ENCODE data around the gene LMX1B.
"Not testable (repeated sequence)": the region's sequence is repeated elsewhere in the genome, so short reads cannot be mapped to it uniquely, and the experiment has no call there.

LMX1B gene

GRCh38 chr9:126639318-126640000, 25.7 kb downstream of the LMX1B start:
- in situ Hi-C loops (cut with MboI; ENCODE audit: low sequenced_read_pairs), result no loop called here
- no peak for DNase-seq (ENCODE audit: low spot score in 2 of 2)
- H3K27me3 ChIP-seq (ENCODE audit: low read depth), result no peaks in the 10 kb centered on the region
- H3K4me3 ChIP-seq, result no peak overlapping the region
- no peaks in the 10 kb centered on the region for H3K36me3 ChIP-seq (replicated peaks)
- H3K4me1 ChIP-seq, result peaks cover 8% of the 10 kb centered on the region
- no peaks in the 10 kb centered on the region for H3K9me3 ChIP-seq

- Histone ChIP-seq H3K27me3 (ENCODE audit: low read depth) (no peaks in the 10 kb centered on the region), H3K9me3 (no peaks in the 10 kb centered on the region), H3K4me1 (peaks cover 8% of the 10 kb centered on the region), H3K4me3 (no peak overlapping the region), H3K36me3 (replicated peaks) (no peaks in the 10 kb centered on the region)
- in situ Hi-C loops (cut with MboI; ENCODE audit: low sequenced_read_pairs), result no loop called here
- no peak for DNase-seq (ENCODE audit: low spot score in 2 of 2)
Observed at GRCh38 chr9:126641118-126641851, 27.6 kb downstream of the LMX1B start.

GRCh38 chr9:126642010-126642744, 28.4 kb downstream of the LMX1B start:
- Histone ChIP-seq H3K9me3 (no peaks in the 10 kb centered on the region), H3K36me3 (replicated peaks) (no peaks in the 10 kb centered on the region), H3K4me1 (peaks cover 8% of the 10 kb centered on the region), H3K27me3 (ENCODE audit: low read depth) (no peaks in the 10 kb centered on the region), H3K4me3 (no peak overlapping the region)
- in situ Hi-C loops (cut with MboI; ENCODE audit: low sequenced_read_pairs), result no loop called here
- DNase-seq (ENCODE audit: low spot score in 2 of 2), result no peak

- in situ Hi-C loops (cut with MboI; ENCODE audit: low sequenced_read_pairs), result no loop called here
- Histone ChIP-seq H3K9me3 (no peaks in the 10 kb centered on the region), H3K4me3 (no peak overlapping the region), H3K4me1 (peaks cover 8% of the 10 kb centered on the region), H3K36me3 (replicated peaks) (no peaks in the 10 kb centered on the region), H3K27me3 (ENCODE audit: low read depth) (no peaks in the 10 kb centered on the region)
- DNase-seq (ENCODE audit: low spot score in 2 of 2), result no peak
Observed at GRCh38 chr9:126642839-126643238, 29.1 kb downstream of the LMX1B start.

GRCh38 chr9:126643945-126644527, 30.3 kb downstream of the LMX1B start:
- no peaks in the 10 kb centered on the region for H3K9me3 ChIP-seq
- in situ Hi-C loops (cut with MboI; ENCODE audit: low sequenced_read_pairs), result no loop called here
- no peak for DNase-seq (ENCODE audit: low spot score in 2 of 2)
- no peak overlapping the region for H3K4me3 ChIP-seq
- no peaks in the 10 kb centered on the region for H3K36me3 ChIP-seq (replicated peaks)
- no peaks in the 10 kb centered on the region for H3K27me3 ChIP-seq (ENCODE audit: low read depth)
- peaks cover 1% of the 10 kb centered on the region for H3K4me1 ChIP-seq

- in situ Hi-C loops (cut with MboI; ENCODE audit: low sequenced_read_pairs), result no loop called here
- no peaks in the 10 kb centered on the region for H3K36me3 ChIP-seq (replicated peaks)
- H3K4me3 ChIP-seq, result no peak overlapping the region
- no peaks in the 10 kb centered on the region for H3K4me1 ChIP-seq
- no peaks in the 10 kb centered on the region for H3K9me3 ChIP-seq
- H3K27me3 ChIP-seq (ENCODE audit: low read depth), result no peaks in the 10 kb centered on the region
- no peak for DNase-seq (ENCODE audit: low spot score in 2 of 2)
Observed at GRCh38 chr9:126646162-126646561, 32.4 kb downstream of the LMX1B start.

- Histone ChIP-seq H3K9me3 (no peaks in the 10 kb centered on the region), H3K27me3 (ENCODE audit: low read depth) (no peaks in the 10 kb centered on the region), H3K4me3 (no peak overlapping the region), H3K4me1 (no peaks in the 10 kb centered on the region), H3K36me3 (replicated peaks) (no peaks in the 10 kb centered on the region)
- DNase-seq (ENCODE audit: low spot score in 2 of 2), result no peak
- in situ Hi-C loops (cut with MboI; ENCODE audit: low sequenced_read_pairs), result no loop called here
Observed at GRCh38 chr9:126647585-126648411, 34.1 kb downstream of the LMX1B start.

GRCh38 chr9:126649477-126649876, 35.7 kb downstream of the LMX1B start:
- Histone ChIP-seq H3K9me3 (no peaks in the 10 kb centered on the region), H3K4me1 (no peaks in the 10 kb centered on the region), H3K4me3 (no peak overlapping the region), H3K27me3 (ENCODE audit: low read depth) (no peaks in the 10 kb centered on the region), H3K36me3 (replicated peaks) (no peaks in the 10 kb centered on the region)
- in situ Hi-C loops (cut with MboI; ENCODE audit: low sequenced_read_pairs), result no loop called here
- no peak for DNase-seq (ENCODE audit: low spot score in 2 of 2)

GRCh38 chr9:126650404-126651341, 36.9 kb downstream of the LMX1B start:
- H3K36me3 ChIP-seq (replicated peaks), result no peaks in the 10 kb centered on the region
- in situ Hi-C loops (cut with MboI; ENCODE audit: low sequenced_read_pairs), result no loop called here
- no peak overlapping the region for H3K4me3 ChIP-seq
- H3K27me3 ChIP-seq (ENCODE audit: low read depth), result no peaks in the 10 kb centered on the region
- H3K9me3 ChIP-seq, result no peaks in the 10 kb centered on the region
- no peak for DNase-seq (ENCODE audit: low spot score in 2 of 2)
- no peaks in the 10 kb centered on the region for H3K4me1 ChIP-seq

GRCh38 chr9:126652140-126652582, 38.4 kb downstream of the LMX1B start:
- Histone ChIP-seq H3K4me1 (no peaks in the 10 kb centered on the region), H3K4me3 (no peak overlapping the region), H3K36me3 (replicated peaks) (no peaks in the 10 kb centered on the region), H3K27me3 (ENCODE audit: low read depth) (no peaks in the 10 kb centered on the region), H3K9me3 (no peaks in the 10 kb centered on the region)
- in situ Hi-C loops (cut with MboI; ENCODE audit: low sequenced_read_pairs), result no loop called here
- no peak for DNase-seq (ENCODE audit: low spot score in 2 of 2)

GRCh38 chr9:126654124-126654523, 40.4 kb downstream of the LMX1B start:
- no peaks in the 10 kb centered on the region for H3K9me3 ChIP-seq
- no peak for DNase-seq (ENCODE audit: low spot score in 2 of 2)
- H3K36me3 ChIP-seq (replicated peaks), result no peaks in the 10 kb centered on the region
- no peak overlapping the region for H3K4me3 ChIP-seq
- no peaks in the 10 kb centered on the region for H3K27me3 ChIP-seq (ENCODE audit: low read depth)
- in situ Hi-C loops (cut with MboI; ENCODE audit: low sequenced_read_pairs), result no loop called here
- H3K4me1 ChIP-seq, result no peaks in the 10 kb centered on the region

- H3K4me3 ChIP-seq; H3K9me3 ChIP-seq; DNase-seq (ENCODE audit: low spot score in 2 of 2); H3K4me1 ChIP-seq; H3K36me3 ChIP-seq (replicated peaks); in situ Hi-C loops (cut with MboI; ENCODE audit: low sequenced_read_pairs); H3K27me3 ChIP-seq (ENCODE audit: low read depth): not testable (repeated sequence)
Observed at GRCh38 chr9:126656214-126656613, 42.5 kb downstream of the LMX1B start.

Measured in HAP-1 (cell line).